AG09309 (cell line): ENCODE results near the gene CREB5.

Source experiments
- DNase-seq: peaks from one replicate; pipeline ENCODE4 v3.0.0-alpha.2; 2010; ENCODE audit warnings: low read depth
- H3K4me3 ChIP-seq: 2 replicates; pipeline ENCODE4 v1.5.1; 2011; ENCODE audit warnings: mild to moderate bottlenecking, low read depth, low read length, moderate library complexity; ENCODE audit not compliant: control insufficient read depth
- CTCF ChIP-seq: IDR thresholded peaks from 2 replicates; pipeline ENCODE4 v1.5.1; 2011; ENCODE audit warnings: mild to moderate bottlenecking, low read depth, low read length, inconsistent platforms; ENCODE audit not compliant: insufficient read depth, control insufficient read depth; ENCODE audit errors: missing control alignments

The CREB5 gene

GRCh38 chr7:28456044-28456443, 43.7 kb downstream of the CREB5 start:
- H3K4me3 ChIP-seq: no peak overlapping the region
- DNase-seq: no peak
- no peak for TF ChIP-seq CTCF

GRCh38 chr7:28458732-28459131, 46.4 kb downstream of the CREB5 start:
- H3K4me3 ChIP-seq: no peak overlapping the region
- no peak for DNase-seq
- TF ChIP-seq CTCF: no peak

- no peak for TF ChIP-seq CTCF
- no peak overlapping the region for H3K4me3 ChIP-seq
- DNase-seq: no peak
These were observed 47.0 kb downstream of the CREB5 start for GRCh38 chr7:28459306-28459705.

- no peak for TF ChIP-seq CTCF
- DNase-seq: no peak
- H3K4me3 ChIP-seq: no peak overlapping the region
These were observed 53.4 kb downstream of the CREB5 start for GRCh38 chr7:28465697-28466096.

GRCh38 chr7:28466341-28466740, 54.0 kb downstream of the CREB5 start:
- H3K4me3 ChIP-seq: no peak overlapping the region
- DNase-seq: no peak
- TF ChIP-seq CTCF: no peak

- no peak for DNase-seq
- TF ChIP-seq CTCF: no peak
- no peak overlapping the region for H3K4me3 ChIP-seq
These were observed 54.6 kb downstream of the CREB5 start for GRCh38 chr7:28466885-28467284.

GRCh38 chr7:28469562-28469961, 57.2 kb downstream of the CREB5 start:
- H3K4me3 ChIP-seq: no peak overlapping the region
- DNase-seq: no peak
- no peak for TF ChIP-seq CTCF
